HEK293 (cell line): ENCODE data around the gene SLMAP.

Experiments used
- CTCF ChIA-PET: fragments of 350-600 bp; formaldehyde crosslinking; extraction: SDS; loops from one replicate; lab custom pipeline; 2021; ENCODE audit warnings: antibody characterized with exemption; lab: Yijun Ruan, JAX
- POLR2A ChIA-PET: fragments of 300-600 bp; formaldehyde crosslinking; extraction: SDS; loops from one replicate; lab custom pipeline; 2020; ENCODE audit warnings: antibody characterized with exemption, inconsistent platforms; lab: Yijun Ruan, JAX
- H3K27ac ChIP-seq: fragments of 200-500 bp; sonication (Bioruptor generic); 2 replicates; pipeline ENCODE4 v1.5.1; 2014; ENCODE audit warnings: low read depth, low read length, control low read depth, inconsistent platforms; ENCODE audit errors: extremely low read depth
- H3K36me3 ChIP-seq, 2 experiments: fragments of 200-500 bp in 1 of 2; sonication (Bioruptor generic) in 1 of 2; 1 replicate in 1 of 2; 2 replicates in 1 of 2; pipeline ENCODE4 v1.5.1; 2014 to 2017; ENCODE audit warnings: inconsistent platforms in 2 of 2, low read length in 2 of 2; ENCODE audit not compliant: control insufficient read depth in 2 of 2, insufficient read depth in 1 of 2
- H3K4me1 ChIP-seq: fragments of 200-500 bp; sonication (Bioruptor generic); 2 replicates; pipeline ENCODE4 v1.5.1; 2014; ENCODE audit warnings: mild to moderate bottlenecking, low read length, inconsistent platforms; ENCODE audit not compliant: control insufficient read depth, insufficient read depth
- H3K4me3 ChIP-seq: 2 replicates; pipeline ENCODE4 v1.5.1; 2011; ENCODE audit warnings: low read depth, mild to moderate bottlenecking, control low read depth, low read length, moderate library complexity
- H3K9me3 ChIP-seq: fragments of 200-500 bp; sonication (Bioruptor generic); 2 replicates; pipeline ENCODE4 v1.5.1; 2014; ENCODE audit warnings: low read depth, low read length, inconsistent platforms; ENCODE audit not compliant: control insufficient read depth, insufficient read depth
- BCL11B ChIP-seq: fragments of 450-650 bp; formaldehyde crosslinking; IDR thresholded peaks from 2 replicates; pipeline ENCODE4 v1.5.1; 2016; ENCODE audit warnings: low read depth, missing biosample characterization, missing genetic modification characterization
- EGR2 ChIP-seq: fragments of 450-650 bp; formaldehyde crosslinking; IDR thresholded peaks from 2 replicates; pipeline ENCODE4 v1.5.1; 2016; ENCODE audit warnings: low read depth, missing biosample characterization, missing genetic modification characterization
- KLF10 ChIP-seq: fragments of 450-650 bp; IDR thresholded peaks from 2 replicates; pipeline ENCODE4 v1.5.1; 2018; ENCODE audit warnings: missing biosample characterization, mild to moderate bottlenecking, missing genetic modification characterization
- KLF7 ChIP-seq: fragments of 450-650 bp; formaldehyde crosslinking; IDR thresholded peaks from 2 replicates; pipeline ENCODE4 v1.5.1; 2016; ENCODE audit warnings: missing biosample characterization, missing genetic modification characterization, borderline replicate concordance
- KLF8 ChIP-seq: fragments of 450-650 bp; formaldehyde crosslinking; IDR thresholded peaks from 2 replicates; pipeline ENCODE4 v1.5.1; 2016; ENCODE audit warnings: missing biosample characterization, missing genetic modification characterization
- MYNN ChIP-seq: fragments of 450-650 bp; formaldehyde crosslinking; IDR thresholded peaks from 2 replicates; pipeline ENCODE4 v1.5.1; 2016; ENCODE audit warnings: missing biosample characterization, missing genetic modification characterization, borderline replicate concordance
- ZBTB48 ChIP-seq: fragments of 450-650 bp; formaldehyde crosslinking; IDR thresholded peaks from 2 replicates; pipeline ENCODE4 v1.5.1; 2016; ENCODE audit warnings: missing biosample characterization, missing genetic modification characterization
- ZEB2 ChIP-seq: fragments of 450-650 bp; formaldehyde crosslinking; IDR thresholded peaks from 2 replicates; pipeline ENCODE4 v1.5.1; 2016; ENCODE audit warnings: missing biosample characterization, missing genetic modification characterization
- ZFP3 ChIP-seq: fragments of 450-650 bp; formaldehyde crosslinking; IDR thresholded peaks from 2 replicates; pipeline ENCODE4 v1.5.1; 2016; ENCODE audit warnings: low read depth, missing biosample characterization, missing genetic modification characterization
- ZNF10 ChIP-seq: fragments of 450-650 bp; formaldehyde crosslinking; IDR thresholded peaks from 2 replicates; pipeline ENCODE4 v1.5.1; 2017; ENCODE audit warnings: missing biosample characterization, missing genetic modification characterization
- ZNF112 ChIP-seq: fragments of 450-650 bp; formaldehyde crosslinking; IDR thresholded peaks from 2 replicates; pipeline ENCODE4 v1.5.0; 2017; ENCODE audit warnings: missing biosample characterization, missing genetic modification characterization
- ZNF140 ChIP-seq: fragments of 450-650 bp; formaldehyde crosslinking; IDR thresholded peaks from 2 replicates; pipeline ENCODE4 v1.5.1; 2016; ENCODE audit warnings: missing biosample characterization, missing genetic modification characterization
- ZNF335 ChIP-seq: fragments of 450-650 bp; formaldehyde crosslinking; conservative IDR thresholded peaks from 2 replicates; pipeline ENCODE4 v1.5.1; 2016; ENCODE audit warnings: missing biosample characterization, missing genetic modification characterization
- ZNF354C ChIP-seq: fragments of 450-650 bp; formaldehyde crosslinking; IDR thresholded peaks from 2 replicates; pipeline ENCODE4 v1.5.1; 2016; ENCODE audit warnings: missing biosample characterization, missing genetic modification characterization, low read depth, borderline replicate concordance
- ZNF544 ChIP-seq: fragments of 450-650 bp; formaldehyde crosslinking; IDR thresholded peaks from 2 replicates; pipeline ENCODE4 v1.5.0; 2017; ENCODE audit warnings: missing biosample characterization, missing genetic modification characterization
- ZNF792 ChIP-seq: fragments of 450-650 bp; formaldehyde crosslinking; IDR thresholded peaks from 2 replicates; pipeline ENCODE4 v1.5.1; 2016; ENCODE audit warnings: missing biosample characterization, missing genetic modification characterization
- TF ChIP-seq, protein P1 (sequence below): fragments of 450-650 bp; formaldehyde crosslinking; IDR thresholded peaks from 2 replicates; pipeline ENCODE4 v1.5.1; 2016; ENCODE audit warnings: missing biosample characterization, missing genetic modification characterization
- TF ChIP-seq, protein P2 (sequence below): fragments of 450-650 bp; formaldehyde crosslinking; IDR thresholded peaks from 2 replicates; pipeline ENCODE4 v1.5.1; 2016; ENCODE audit warnings: missing biosample characterization, missing genetic modification characterization
- TF ChIP-seq, protein P3 (sequence below): fragments of 450-650 bp; formaldehyde crosslinking; IDR thresholded peaks from 2 replicates; pipeline ENCODE4 v1.5.1; 2016; ENCODE audit warnings: missing biosample characterization, missing genetic modification characterization
- TF ChIP-seq, protein P4 (sequence below): fragments of 450-650 bp; formaldehyde crosslinking; IDR thresholded peaks from 2 replicates; pipeline ENCODE4 v1.5.1; 2016; ENCODE audit warnings: missing biosample characterization, missing genetic modification characterization
- TF ChIP-seq, protein P5 (sequence below): fragments of 450-650 bp; formaldehyde crosslinking; IDR thresholded peaks from 2 replicates; pipeline ENCODE4 v1.5.1; 2016; ENCODE audit warnings: missing biosample characterization, missing genetic modification characterization
- TF ChIP-seq, protein P6 (sequence below): fragments of 450-650 bp; formaldehyde crosslinking; IDR thresholded peaks from 2 replicates; pipeline ENCODE4 v1.5.1; 2016; ENCODE audit warnings: missing biosample characterization, missing genetic modification characterization
- TF ChIP-seq, protein P7 (sequence below): fragments of 450-650 bp; formaldehyde crosslinking; IDR thresholded peaks from 2 replicates; pipeline ENCODE4 v1.5.0; 2017; ENCODE audit warnings: missing biosample characterization, missing genetic modification characterization, borderline replicate concordance

The SLMAP gene

DNA sequence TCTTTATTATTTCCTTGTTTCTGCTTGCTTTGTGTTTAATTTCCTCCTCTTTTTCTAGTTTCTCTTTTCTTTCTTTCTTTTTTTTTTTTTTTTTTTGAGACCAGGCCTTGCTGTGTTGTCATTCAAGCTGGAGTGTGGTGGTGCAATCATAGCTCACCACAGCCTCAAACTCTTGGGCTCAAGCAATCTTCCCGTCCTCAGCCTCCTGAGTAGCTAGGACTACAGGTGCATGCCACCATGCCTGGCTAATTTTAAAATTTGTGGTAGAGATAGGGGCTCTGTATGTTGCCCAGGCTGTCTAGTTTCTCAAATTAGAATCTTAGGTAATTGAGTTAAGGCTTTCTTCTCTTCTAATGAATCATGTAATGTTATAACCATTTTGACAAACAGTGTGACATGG is 22.4 kb downstream of the SLMAP start (continued):
- TF ChIP-seq, protein P1, sequence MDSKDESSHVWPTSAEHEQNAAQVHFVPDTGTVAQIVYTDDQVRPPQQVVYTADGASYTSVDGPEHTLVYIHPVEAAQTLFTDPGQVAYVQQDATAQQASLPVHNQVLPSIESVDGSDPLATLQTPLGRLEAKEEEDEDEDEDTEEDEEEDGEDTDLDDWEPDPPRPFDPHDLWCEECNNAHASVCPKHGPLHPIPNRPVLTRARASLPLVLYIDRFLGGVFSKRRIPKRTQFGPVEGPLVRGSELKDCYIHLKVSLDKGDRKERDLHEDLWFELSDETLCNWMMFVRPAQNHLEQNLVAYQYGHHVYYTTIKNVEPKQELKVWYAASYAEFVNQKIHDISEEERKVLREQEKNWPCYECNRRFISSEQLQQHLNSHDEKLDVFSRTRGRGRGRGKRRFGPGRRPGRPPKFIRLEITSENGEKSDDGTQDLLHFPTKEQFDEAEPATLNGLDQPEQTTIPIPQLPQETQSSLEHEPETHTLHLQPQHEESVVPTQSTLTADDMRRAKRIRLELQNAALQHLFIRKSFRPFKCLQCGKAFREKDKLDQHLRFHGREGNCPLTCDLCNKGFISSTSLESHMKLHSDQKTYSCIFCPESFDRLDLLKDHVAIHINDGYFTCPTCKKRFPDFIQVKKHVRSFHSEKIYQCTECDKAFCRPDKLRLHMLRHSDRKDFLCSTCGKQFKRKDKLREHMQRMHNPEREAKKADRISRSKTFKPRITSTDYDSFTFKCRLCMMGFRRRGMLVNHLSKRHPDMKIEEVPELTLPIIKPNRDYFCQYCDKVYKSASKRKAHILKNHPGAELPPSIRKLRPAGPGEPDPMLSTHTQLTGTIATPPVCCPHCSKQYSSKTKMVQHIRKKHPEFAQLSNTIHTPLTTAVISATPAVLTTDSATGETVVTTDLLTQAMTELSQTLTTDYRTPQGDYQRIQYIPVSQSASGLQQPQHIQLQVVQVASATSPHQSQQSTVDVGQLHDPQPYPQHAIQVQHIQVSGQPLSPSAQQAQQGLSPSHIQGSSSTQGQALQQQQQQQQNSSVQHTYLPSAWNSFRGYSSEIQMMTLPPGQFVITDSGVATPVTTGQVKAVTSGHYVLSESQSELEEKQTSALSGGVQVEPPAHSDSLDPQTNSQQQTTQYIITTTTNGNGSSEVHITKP: no peak
- no peak for TF ChIP-seq ZNF792 (tag by site-specific recombination)
- TF ChIP-seq, protein P2, sequence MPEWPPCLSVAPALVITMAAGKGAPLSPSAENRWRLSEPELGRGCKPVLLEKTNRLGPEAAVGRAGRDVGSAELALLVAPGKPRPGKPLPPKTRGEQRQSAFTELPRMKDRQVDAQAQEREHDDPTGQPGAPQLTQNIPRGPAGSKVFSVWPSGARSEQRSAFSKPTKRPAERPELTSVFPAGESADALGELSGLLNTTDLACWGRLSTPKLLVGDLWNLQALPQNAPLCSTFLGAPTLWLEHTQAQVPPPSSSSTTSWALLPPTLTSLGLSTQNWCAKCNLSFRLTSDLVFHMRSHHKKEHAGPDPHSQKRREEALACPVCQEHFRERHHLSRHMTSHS (tag by site-specific recombination): no peak
- TF ChIP-seq ZFP3 (tag by site-specific recombination): no peak
- no peak for TF ChIP-seq ZNF544
- TF ChIP-seq, protein P3, sequence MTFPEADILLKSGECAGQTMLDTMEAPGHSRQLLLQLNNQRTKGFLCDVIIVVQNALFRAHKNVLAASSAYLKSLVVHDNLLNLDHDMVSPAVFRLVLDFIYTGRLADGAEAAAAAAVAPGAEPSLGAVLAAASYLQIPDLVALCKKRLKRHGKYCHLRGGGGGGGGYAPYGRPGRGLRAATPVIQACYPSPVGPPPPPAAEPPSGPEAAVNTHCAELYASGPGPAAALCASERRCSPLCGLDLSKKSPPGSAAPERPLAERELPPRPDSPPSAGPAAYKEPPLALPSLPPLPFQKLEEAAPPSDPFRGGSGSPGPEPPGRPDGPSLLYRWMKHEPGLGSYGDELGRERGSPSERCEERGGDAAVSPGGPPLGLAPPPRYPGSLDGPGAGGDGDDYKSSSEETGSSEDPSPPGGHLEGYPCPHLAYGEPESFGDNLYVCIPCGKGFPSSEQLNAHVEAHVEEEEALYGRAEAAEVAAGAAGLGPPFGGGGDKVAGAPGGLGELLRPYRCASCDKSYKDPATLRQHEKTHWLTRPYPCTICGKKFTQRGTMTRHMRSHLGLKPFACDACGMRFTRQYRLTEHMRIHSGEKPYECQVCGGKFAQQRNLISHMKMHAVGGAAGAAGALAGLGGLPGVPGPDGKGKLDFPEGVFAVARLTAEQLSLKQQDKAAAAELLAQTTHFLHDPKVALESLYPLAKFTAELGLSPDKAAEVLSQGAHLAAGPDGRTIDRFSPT (tag by site-specific recombination): no peak
- TF ChIP-seq, all 188 proteins: peak for 0

DNA sequence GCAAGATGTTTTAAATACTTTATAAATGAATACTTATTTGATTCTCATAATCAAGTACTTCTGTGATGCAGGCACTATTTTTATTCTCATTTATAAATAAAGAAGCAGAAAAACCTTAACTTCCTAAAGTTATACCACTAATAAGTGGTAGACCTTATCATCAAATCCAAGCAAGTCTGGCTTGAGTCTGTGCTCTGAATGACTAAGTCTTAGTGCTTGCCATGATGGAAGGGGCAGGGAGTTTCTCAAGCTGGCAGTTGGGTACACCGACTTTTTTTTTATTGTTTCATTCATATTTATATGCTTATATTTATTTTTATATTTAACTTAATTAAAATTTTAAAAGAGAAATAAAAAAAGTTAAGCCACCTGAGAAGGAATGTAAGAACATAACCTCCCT is 23.6 kb downstream of the SLMAP start:
- ChIA-PET POLR2A (no interaction called here), CTCF (no interaction called here)
- H3K9me3 ChIP-seq: no peaks in the 10 kb centered on the region
- no peak overlapping the region for H3K4me3 ChIP-seq
- no peak overlapping the region for H3K27ac ChIP-seq
- H3K4me1 ChIP-seq: no peaks in the 10 kb centered on the region
- no peaks in the 10 kb centered on the region for H3K36me3 ChIP-seq
- TF ChIP-seq, protein P4, sequence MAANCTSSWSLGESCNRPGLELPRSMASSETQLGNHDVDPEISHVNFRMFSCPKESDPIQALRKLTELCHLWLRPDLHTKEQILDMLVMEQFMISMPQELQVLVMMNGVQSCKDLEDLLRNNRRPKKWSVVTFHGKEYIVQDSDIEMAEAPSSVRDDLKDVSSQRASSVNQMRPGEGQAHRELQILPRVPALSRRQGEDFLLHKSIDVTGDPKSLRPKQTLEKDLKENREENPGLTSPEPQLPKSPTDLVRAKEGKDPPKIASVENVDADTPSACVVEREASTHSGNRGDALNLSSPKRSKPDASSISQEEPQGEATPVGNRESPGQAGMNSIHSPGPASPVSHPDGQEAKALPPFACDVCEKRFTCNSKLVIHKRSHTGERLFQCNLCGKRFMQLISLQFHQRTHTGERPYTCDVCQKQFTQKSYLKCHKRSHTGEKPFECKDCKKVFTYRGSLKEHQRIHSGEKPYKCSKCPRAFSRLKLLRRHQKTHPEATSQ (tag by site-specific recombination): no peak
- no peak for TF ChIP-seq ZNF112 (tag by site-specific recombination)
- TF ChIP-seq KLF10: no peak
- TF ChIP-seq, protein P5, sequence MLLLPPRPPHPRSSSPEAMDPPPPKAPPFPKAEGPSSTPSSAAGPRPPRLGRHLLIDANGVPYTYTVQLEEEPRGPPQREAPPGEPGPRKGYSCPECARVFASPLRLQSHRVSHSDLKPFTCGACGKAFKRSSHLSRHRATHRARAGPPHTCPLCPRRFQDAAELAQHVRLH (tag by site-specific recombination): no peak
- no peak for TF ChIP-seq ZNF140 (tag by site-specific recombination)
- TF ChIP-seq MYNN (tag by site-specific recombination): no peak
- TF ChIP-seq, protein P6, sequence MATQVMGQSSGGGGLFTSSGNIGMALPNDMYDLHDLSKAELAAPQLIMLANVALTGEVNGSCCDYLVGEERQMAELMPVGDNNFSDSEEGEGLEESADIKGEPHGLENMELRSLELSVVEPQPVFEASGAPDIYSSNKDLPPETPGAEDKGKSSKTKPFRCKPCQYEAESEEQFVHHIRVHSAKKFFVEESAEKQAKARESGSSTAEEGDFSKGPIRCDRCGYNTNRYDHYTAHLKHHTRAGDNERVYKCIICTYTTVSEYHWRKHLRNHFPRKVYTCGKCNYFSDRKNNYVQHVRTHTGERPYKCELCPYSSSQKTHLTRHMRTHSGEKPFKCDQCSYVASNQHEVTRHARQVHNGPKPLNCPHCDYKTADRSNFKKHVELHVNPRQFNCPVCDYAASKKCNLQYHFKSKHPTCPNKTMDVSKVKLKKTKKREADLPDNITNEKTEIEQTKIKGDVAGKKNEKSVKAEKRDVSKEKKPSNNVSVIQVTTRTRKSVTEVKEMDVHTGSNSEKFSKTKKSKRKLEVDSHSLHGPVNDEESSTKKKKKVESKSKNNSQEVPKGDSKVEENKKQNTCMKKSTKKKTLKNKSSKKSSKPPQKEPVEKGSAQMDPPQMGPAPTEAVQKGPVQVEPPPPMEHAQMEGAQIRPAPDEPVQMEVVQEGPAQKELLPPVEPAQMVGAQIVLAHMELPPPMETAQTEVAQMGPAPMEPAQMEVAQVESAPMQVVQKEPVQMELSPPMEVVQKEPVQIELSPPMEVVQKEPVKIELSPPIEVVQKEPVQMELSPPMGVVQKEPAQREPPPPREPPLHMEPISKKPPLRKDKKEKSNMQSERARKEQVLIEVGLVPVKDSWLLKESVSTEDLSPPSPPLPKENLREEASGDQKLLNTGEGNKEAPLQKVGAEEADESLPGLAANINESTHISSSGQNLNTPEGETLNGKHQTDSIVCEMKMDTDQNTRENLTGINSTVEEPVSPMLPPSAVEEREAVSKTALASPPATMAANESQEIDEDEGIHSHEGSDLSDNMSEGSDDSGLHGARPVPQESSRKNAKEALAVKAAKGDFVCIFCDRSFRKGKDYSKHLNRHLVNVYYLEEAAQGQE (tag by site-specific recombination): no peak
- no peak for TF ChIP-seq ZBTB48
- no peak for TF ChIP-seq ZNF354C (tag by site-specific recombination)
- no peak for TF ChIP-seq EGR2
- TF ChIP-seq, protein P7, sequence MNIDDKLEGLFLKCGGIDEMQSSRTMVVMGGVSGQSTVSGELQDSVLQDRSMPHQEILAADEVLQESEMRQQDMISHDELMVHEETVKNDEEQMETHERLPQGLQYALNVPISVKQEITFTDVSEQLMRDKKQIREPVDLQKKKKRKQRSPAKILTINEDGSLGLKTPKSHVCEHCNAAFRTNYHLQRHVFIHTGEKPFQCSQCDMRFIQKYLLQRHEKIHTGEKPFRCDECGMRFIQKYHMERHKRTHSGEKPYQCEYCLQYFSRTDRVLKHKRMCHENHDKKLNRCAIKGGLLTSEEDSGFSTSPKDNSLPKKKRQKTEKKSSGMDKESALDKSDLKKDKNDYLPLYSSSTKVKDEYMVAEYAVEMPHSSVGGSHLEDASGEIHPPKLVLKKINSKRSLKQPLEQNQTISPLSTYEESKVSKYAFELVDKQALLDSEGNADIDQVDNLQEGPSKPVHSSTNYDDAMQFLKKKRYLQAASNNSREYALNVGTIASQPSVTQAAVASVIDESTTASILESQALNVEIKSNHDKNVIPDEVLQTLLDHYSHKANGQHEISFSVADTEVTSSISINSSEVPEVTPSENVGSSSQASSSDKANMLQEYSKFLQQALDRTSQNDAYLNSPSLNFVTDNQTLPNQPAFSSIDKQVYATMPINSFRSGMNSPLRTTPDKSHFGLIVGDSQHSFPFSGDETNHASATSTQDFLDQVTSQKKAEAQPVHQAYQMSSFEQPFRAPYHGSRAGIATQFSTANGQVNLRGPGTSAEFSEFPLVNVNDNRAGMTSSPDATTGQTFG: no peak
- TF ChIP-seq ZNF10 (tag by site-specific recombination): no peak
- no peak for TF ChIP-seq ZNF335 (tag by site-specific recombination)
- no peak for TF ChIP-seq KLF7 (tag by site-specific recombination)
- TF ChIP-seq BCL11B (tag by site-specific recombination): no peak
- no peak for TF ChIP-seq ZEB2 (tag by site-specific recombination)
- no peak for TF ChIP-seq KLF8 (tag by site-specific recombination)
